ENCODE results near the gene ULBP2. TPM values are rescaled to one million over a fixed set of nuclear protein-coding genes. Genes with fewer than 3 reads are reported as not detected.

ULBP2 gene
- total and polyA plus RNA-seq, 2 of the 8 experiments (the other 6 are each of a cell fraction or from before 2014, with no cell fraction given): 0.05 TPM; not detected in 1

DNA sequence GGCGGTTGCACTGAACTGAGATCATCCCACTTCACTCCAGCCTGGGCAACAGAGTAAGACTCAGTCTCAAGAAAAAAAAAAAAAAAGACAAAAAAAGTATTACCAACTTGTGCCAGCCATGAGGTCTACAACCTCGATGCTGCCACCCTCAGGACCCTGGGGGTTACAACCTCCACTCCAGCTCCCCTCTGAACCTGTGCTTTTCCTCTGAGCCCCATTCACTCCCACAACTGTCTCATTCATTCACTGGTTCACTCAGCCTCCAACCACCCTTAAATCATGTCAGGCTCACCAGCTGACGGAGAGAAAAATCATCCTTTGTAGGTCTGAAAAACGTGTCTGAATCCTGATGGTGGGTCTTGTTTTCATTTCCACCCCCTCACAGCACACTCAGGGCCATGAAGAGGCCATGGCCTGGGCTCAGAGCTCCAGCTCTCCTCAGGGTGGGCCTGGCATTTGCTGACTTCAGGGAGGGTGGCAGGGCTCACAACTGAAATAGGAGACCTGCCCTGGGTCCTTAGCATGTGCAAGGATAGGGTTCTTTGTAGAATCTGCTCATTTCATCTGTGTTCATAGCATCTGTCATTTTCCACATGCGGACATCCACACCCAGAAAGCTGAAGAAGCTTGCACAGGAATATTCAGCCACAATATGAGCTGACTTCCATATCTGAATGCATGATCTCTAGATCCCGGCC is 20.1 kb downstream of the ULBP2 start:
- Histone ChIP-seq H4K5ac (ENCODE audit: insufficient read length, low read depth, low read length) (no peak overlapping the region), H3K4ac (replicated peaks; ENCODE audit: insufficient read length, low read depth, low read length) (no peak overlapping the region), H2BK5ac (ENCODE audit: low read depth, low read length) (no peak overlapping the region), H4K8ac (ENCODE audit: extremely low read depth, insufficient read depth, low read length) (no peak overlapping the region), H2AK5ac (ENCODE audit: low read depth, low read length) (no peak overlapping the region), H2BK15ac (ENCODE audit: low read length) (no peak overlapping the region), H3K4me1 (replicated peaks in 1 of 4; ENCODE audit: control insufficient read depth in 3 of 4, insufficient read depth in 4 of 4, low read length in 3 of 4) (peaks cover 0 to 20% (median 17%) of the 10 kb centered on the region in 4 experiments; a peak in 5 of 7 replicates), H3K9ac (replicated peaks in 1 of 4; ENCODE audit: extremely low read depth in 1 of 4, low read depth in 3 of 4, low read length in 3 of 4) (no peak overlapping the region), H3K27ac (ENCODE audit: low read depth, low read length) (no peak overlapping the region), H3K79me1 (ENCODE audit: low read depth, low read length) (no peaks in the 10 kb centered on the region), H4K91ac (replicated peaks; ENCODE audit: insufficient read length, low read length) (no peak overlapping the region), H2BK120ac (replicated peaks; ENCODE audit: low read depth, low read length) (no peak overlapping the region), H3K9me3 (ENCODE audit: insufficient read depth in 2 of 2, low read depth in 1 of 2, low read length in 1 of 2) (no peaks in the 10 kb centered on the region), H3K23ac (ENCODE audit: insufficient read length) (no peak overlapping the region), H3K4me2 (ENCODE audit: insufficient read depth in 1 of 2, low read depth in 2 of 2, low read length in 2 of 2) (no peak overlapping the region), H2BK20ac (ENCODE audit: low read length) (no peak overlapping the region), H3K4me3 (ENCODE audit: extremely low read depth in 1 of 4, insufficient read depth in 2 of 4, low read depth in 3 of 4, low read length in 4 of 4) (no peak overlapping the region), H2AFZ (ENCODE audit: low read length) (no peak overlapping the region), H3K56ac (replicated peaks; ENCODE audit: insufficient read length, low read depth, low read length) (no peak overlapping the region), H3K36me3 (ENCODE audit: control insufficient read depth in 2 of 4, insufficient read depth in 4 of 4, low read length in 3 of 4) (no peaks in the 10 kb centered on the region), H3K14ac (ENCODE audit: insufficient read length) (no peak overlapping the region), H3K79me2 (ENCODE audit: control insufficient read depth in 1 of 2, insufficient read depth in 2 of 2, low read length in 2 of 2) (no peaks in the 10 kb centered on the region), H3K23me2 (ENCODE audit: low read depth, low read length) (peaks cover 9% of the 10 kb centered on the region; the same call in 1 of the 2 replicates), H3K18ac (ENCODE audit: extremely low read depth, low read length) (no peak overlapping the region), H4K20me1 (replicated peaks in 1 of 2; ENCODE audit: control insufficient read depth in 1 of 2, insufficient read depth in 2 of 2, low read length in 2 of 2) (peaks cover 5 to 7% of the 10 kb centered on the region in 2 experiments), H2BK12ac (ENCODE audit: low read depth, low read length) (no peak overlapping the region), H3K27me3 (replicated peaks in 1 of 4; ENCODE audit: control insufficient read depth in 3 of 4, extremely low read depth in 1 of 4, insufficient read depth in 3 of 4, low read length in 3 of 4) (peaks cover 38 to 80% (median 64%) of the 10 kb centered on the region in 4 experiments)
- CTCF ChIA-PET (ENCODE audit: partially characterized antibody): interaction anchor here (0.7 to 2.3 kb wide), 18 partner anchors 8 to 933 kb away, joined by 3 to 11 read pairs (median 4); no protein-coding TSS in a partner anchor
- DNase-seq (ENCODE audit: low read depth in 1 of 2, low spot score in 2 of 2): peak in 1 of 2 experiments; percentile 66
- TF ChIP-seq, protein P1, sequence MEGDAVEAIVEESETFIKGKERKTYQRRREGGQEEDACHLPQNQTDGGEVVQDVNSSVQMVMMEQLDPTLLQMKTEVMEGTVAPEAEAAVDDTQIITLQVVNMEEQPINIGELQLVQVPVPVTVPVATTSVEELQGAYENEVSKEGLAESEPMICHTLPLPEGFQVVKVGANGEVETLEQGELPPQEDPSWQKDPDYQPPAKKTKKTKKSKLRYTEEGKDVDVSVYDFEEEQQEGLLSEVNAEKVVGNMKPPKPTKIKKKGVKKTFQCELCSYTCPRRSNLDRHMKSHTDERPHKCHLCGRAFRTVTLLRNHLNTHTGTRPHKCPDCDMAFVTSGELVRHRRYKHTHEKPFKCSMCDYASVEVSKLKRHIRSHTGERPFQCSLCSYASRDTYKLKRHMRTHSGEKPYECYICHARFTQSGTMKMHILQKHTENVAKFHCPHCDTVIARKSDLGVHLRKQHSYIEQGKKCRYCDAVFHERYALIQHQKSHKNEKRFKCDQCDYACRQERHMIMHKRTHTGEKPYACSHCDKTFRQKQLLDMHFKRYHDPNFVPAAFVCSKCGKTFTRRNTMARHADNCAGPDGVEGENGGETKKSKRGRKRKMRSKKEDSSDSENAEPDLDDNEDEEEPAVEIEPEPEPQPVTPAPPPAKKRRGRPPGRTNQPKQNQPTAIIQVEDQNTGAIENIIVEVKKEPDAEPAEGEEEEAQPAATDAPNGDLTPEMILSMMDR (IDR thresholded peaks at IDR 0.05; ENCODE audit: control extremely low read depth in 1 of 3, insufficient read depth in 1 of 3, low read depth in 1 of 3, low read length in 3 of 3): peak in 2 of 3 experiments; percentile 59 to 65; a peak in 3 of 4 replicates
- TF ChIP-seq, protein P2, sequence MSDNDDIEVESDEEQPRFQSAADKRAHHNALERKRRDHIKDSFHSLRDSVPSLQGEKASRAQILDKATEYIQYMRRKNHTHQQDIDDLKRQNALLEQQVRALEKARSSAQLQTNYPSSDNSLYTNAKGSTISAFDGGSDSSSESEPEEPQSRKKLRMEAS (IDR thresholded peaks at IDR 0.05): peak; percentile 41; the same call in 1 of the 2 replicates
- no peak for TF ChIP-seq SIRT6 (IDR thresholded peaks at IDR 0.05; ENCODE audit: low read length)
- TF ChIP-seq RAD21 (IDR thresholded peaks at IDR 0.05 in 1 of 2, conservative IDR thresholded peaks at IDR 0.05 in 1 of 2; ENCODE audit: low read depth in 2 of 2, low read length in 2 of 2): peak; percentile 39 to 49; a peak in 3 of 4 replicates
- FAIRE-seq: no peak
- WGBS, 2 experiments (ENCODE audit: extremely low coverage in 1 of 2, insufficient coverage in 1 of 2, insufficient read length in 1 of 2, insufficient replicate concordance in 2 of 2, low coverage in 1 of 2, low lambda C conversion rate in 2 of 2, missing lambda C conversion rate in 1 of 2): 54% methylated on average over 6 of the region's 6 CpGs; no CpG with 5 or more reads in 1 of the 2 experiments
- POLR2A ChIA-PET (ENCODE audit: partially characterized antibody): no interaction called here

Data from H1 (cell line).